Measurements from ENCODE around the gene KCMF1.

DNA sequence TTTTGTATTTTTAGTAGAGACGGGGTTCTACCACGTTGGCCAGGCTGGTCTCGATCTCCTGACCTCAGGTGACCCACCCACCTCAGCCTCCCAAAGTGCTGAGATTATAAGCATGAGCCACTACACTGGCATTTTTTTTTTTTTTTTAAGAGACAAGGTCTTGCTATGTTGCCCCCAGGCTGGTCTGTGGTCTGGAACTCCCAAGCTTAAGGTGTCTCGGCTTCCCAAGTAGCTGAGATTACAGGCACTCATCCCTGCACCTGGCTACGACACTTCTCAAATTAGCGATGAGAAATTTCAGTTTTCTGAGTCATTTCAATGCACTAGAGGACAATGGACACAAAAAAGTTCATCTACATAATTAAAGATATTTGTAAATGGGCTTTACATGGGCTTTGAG lies 125.7 kb downstream of the KCMF1 start:
- TF ChIP-seq CTCF (IDR thresholded peaks at IDR 0.05) (no peak), POLR2A (IDR thresholded peaks at IDR 0.05) (no peak)

Measured in heart left ventricle (tissue), 13 donors.